ENCODE measurements around the gene SLC14A1. TPM values are rescaled to one million over a fixed set of nuclear protein-coding genes. Genes with fewer than 3 reads are reported as not detected.

SLC14A1 gene
- total and polyA plus RNA-seq, 2 experiments from 2014 or later: 0.21 to 0.53 TPM

DNA sequence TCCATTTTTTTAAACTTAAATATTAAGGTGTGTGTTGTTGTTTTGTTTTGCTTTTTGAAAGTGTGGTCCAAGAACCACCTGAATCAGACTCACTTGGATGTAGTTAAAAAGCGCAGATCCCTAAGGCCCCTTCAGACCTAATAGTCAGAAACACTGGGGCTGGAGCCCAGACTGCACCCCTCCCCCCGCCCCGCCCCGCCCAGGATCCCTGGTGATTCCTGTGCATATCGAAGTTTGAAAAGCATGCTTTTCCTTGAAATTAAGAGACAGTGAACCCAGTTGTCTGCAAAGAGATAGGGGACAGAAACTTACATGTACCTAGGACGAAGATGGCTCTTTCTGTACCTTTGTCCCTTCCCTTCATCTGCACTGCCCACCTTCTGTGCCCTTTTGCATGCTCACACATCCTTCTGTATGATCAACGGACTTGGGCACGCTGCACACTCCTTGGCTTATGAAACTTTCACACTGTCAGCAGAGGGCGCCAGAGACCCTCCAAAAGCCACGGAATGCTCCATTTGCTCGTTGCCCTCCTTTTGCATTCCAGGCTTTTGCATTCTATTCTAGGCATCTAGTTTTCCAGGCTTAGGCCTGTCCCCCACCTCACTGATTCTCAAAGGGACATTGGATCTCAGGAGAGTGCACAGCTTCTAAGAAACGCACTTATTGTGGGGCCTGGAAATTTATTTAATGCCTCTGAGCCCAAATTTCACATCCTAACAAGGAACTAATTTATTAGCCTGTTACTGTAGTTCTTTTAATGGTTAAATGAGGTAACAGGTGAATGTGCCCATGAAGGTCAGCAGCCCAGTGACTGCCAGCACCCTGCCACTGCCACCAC is 32.8 kb upstream of the SLC14A1 start:
- H3K4me3 Mint-ChIP-seq: peak overlapping the region; percentile 12; the same call in 1 of the 3 replicates
- H3K36me3 Mint-ChIP-seq (ENCODE audit: low read depth): peaks cover 34% of the 10 kb centered on the region
- DNase-seq (ENCODE audit: low spot score) (peak; percentile 95), ATAC-seq (peak; percentile 89)
- peaks cover 30% of the 10 kb centered on the region for H3K4me1 Mint-ChIP-seq
- no peak overlapping the region for H3K27ac ChIP-seq (ENCODE audit: low read depth)
- H4K20me1 ChIP-seq (replicated peaks; ENCODE audit: insufficient read depth): no peaks in the 10 kb centered on the region
- TF ChIP-seq, protein P1, sequence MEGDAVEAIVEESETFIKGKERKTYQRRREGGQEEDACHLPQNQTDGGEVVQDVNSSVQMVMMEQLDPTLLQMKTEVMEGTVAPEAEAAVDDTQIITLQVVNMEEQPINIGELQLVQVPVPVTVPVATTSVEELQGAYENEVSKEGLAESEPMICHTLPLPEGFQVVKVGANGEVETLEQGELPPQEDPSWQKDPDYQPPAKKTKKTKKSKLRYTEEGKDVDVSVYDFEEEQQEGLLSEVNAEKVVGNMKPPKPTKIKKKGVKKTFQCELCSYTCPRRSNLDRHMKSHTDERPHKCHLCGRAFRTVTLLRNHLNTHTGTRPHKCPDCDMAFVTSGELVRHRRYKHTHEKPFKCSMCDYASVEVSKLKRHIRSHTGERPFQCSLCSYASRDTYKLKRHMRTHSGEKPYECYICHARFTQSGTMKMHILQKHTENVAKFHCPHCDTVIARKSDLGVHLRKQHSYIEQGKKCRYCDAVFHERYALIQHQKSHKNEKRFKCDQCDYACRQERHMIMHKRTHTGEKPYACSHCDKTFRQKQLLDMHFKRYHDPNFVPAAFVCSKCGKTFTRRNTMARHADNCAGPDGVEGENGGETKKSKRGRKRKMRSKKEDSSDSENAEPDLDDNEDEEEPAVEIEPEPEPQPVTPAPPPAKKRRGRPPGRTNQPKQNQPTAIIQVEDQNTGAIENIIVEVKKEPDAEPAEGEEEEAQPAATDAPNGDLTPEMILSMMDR (conservative IDR thresholded peaks at IDR 0.05; ENCODE audit: low read depth in 2 of 2): peak; percentile 96 to 98
- no peak for TF ChIP-seq STAT1 (IDR thresholded peaks at IDR 0.05; ENCODE audit: unreplicated experiment)
- peak overlapping the region; percentile 43; the same call in 1 of the 2 replicates for H2AFZ ChIP-seq
- peaks cover 8% of the 10 kb centered on the region for H3K27me3 Mint-ChIP-seq (ENCODE audit: insufficient read depth, low read depth, poor library complexity)
- no peaks in the 10 kb centered on the region for H3K36me3 ChIP-seq (ENCODE audit: insufficient read depth)
- no peaks in the 10 kb centered on the region for H3F3A ChIP-seq (replicated peaks; ENCODE audit: low read depth)
- no peak overlapping the region for H3K27ac Mint-ChIP-seq
- no peaks in the 10 kb centered on the region for H3K9me2 ChIP-seq (ENCODE audit: insufficient read depth)
- H3K79me2 ChIP-seq (replicated peaks; ENCODE audit: insufficient read depth): no peaks in the 10 kb centered on the region
- peak overlapping the region; percentile 50; the same call in 1 of the 2 replicates for H3K4me2 ChIP-seq
- H3K4me1 ChIP-seq (ENCODE audit: insufficient read depth): peaks cover 9% of the 10 kb centered on the region
- no peaks in the 10 kb centered on the region for H3K27me3 ChIP-seq (ENCODE audit: insufficient read depth)
- no peak overlapping the region for H3K4me3 ChIP-seq
- H3K9me3 Mint-ChIP-seq: peaks cover 37% of the 10 kb centered on the region

DNA sequence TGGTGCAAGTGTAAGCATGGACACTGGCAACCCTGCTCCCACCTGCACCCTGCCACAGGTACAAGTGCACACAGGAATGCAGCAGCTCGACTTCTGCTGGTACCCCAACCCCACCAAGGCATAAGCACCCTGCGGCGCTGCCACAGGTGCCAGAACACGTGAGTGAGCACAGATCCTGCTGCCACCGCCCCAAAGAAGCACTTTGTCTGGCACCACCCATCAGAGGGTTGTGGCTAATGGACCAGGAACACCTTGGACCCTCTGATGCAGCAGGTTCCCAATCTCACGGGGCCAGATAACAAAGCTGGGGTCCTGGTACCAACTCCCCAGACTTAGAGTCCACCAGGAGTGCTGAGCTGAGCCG is 32.2 kb upstream of the SLC14A1 start:
- no peaks in the 10 kb centered on the region for H3K36me3 ChIP-seq (ENCODE audit: insufficient read depth)
- peaks cover 3% of the 10 kb centered on the region for H3K4me1 ChIP-seq (ENCODE audit: insufficient read depth)
- no peaks in the 10 kb centered on the region for H3F3A ChIP-seq (replicated peaks; ENCODE audit: low read depth)
- H3K4me3 ChIP-seq: no peak overlapping the region
- no peak overlapping the region for H3K4me2 ChIP-seq
- H3K79me2 ChIP-seq (replicated peaks; ENCODE audit: insufficient read depth): no peaks in the 10 kb centered on the region
- TF ChIP-seq NANOG (IDR thresholded peaks at IDR 0.05; ENCODE audit: borderline replicate concordance) (no peak), CREB1 (CRISPR knock-in tag; IDR thresholded peaks at IDR 0.05; ENCODE audit: low read depth) (no peak), REST (IDR thresholded peaks at IDR 0.05; ENCODE audit: unreplicated experiment) (no peak), ZNF331 (CRISPR knock-in tag; IDR thresholded peaks at IDR 0.05; ENCODE audit: low read depth) (no peak), EZH2phosphoT487 (IDR thresholded peaks at IDR 0.05; ENCODE audit: unreplicated experiment) (no peak), EZH2 (IDR thresholded peaks at IDR 0.05; ENCODE audit: low read depth, unreplicated experiment) (no peak), POLR2AphosphoS5 (IDR thresholded peaks at IDR 0.05; ENCODE audit: low read depth) (no peak), ZNF114 (CRISPR knock-in tag; IDR thresholded peaks at IDR 0.05) (no peak), JUNB (IDR thresholded peaks at IDR 0.05; ENCODE audit: unreplicated experiment) (no peak), STAT1 (IDR thresholded peaks at IDR 0.05; ENCODE audit: unreplicated experiment) (no peak)
- TF ChIP-seq, protein P2, sequence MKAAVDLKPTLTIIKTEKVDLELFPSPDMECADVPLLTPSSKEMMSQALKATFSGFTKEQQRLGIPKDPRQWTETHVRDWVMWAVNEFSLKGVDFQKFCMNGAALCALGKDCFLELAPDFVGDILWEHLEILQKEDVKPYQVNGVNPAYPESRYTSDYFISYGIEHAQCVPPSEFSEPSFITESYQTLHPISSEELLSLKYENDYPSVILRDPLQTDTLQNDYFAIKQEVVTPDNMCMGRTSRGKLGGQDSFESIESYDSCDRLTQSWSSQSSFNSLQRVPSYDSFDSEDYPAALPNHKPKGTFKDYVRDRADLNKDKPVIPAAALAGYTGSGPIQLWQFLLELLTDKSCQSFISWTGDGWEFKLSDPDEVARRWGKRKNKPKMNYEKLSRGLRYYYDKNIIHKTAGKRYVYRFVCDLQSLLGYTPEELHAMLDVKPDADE (IDR thresholded peaks at IDR 0.05): no peak
- Mint-ChIP-seq H3K36me3 (ENCODE audit: low read depth) (peaks cover 37% of the 10 kb centered on the region), H3K4me1 (peaks cover 24% of the 10 kb centered on the region), H3K27me3 (ENCODE audit: insufficient read depth, low read depth, poor library complexity) (peaks cover 5% of the 10 kb centered on the region), H3K4me3 (no peak overlapping the region), H3K27ac (no peak overlapping the region), H3K9me3 (peaks cover 40% of the 10 kb centered on the region)
- no peaks in the 10 kb centered on the region for H4K20me1 ChIP-seq (replicated peaks; ENCODE audit: insufficient read depth)
- H3K27ac ChIP-seq (ENCODE audit: low read depth): no peak overlapping the region
- no peak for DNase-seq (ENCODE audit: low spot score)
- ATAC-seq: no peak
- peak overlapping the region; percentile 43; the same call in 1 of the 2 replicates for H2AFZ ChIP-seq
- H3K9me2 ChIP-seq (ENCODE audit: insufficient read depth): no peaks in the 10 kb centered on the region
- no peaks in the 10 kb centered on the region for H3K27me3 ChIP-seq (ENCODE audit: insufficient read depth)

Measured in GM23338 (cell line).